Amniotic epithelial cell (primary cell): Measurements from ENCODE around the gene WDFY3.
A peak's percentile ranks its signal among the peaks of the same experiment; 100 is the strongest.
"Not testable (repeated sequence)": the region's sequence is repeated elsewhere in the genome, so short reads cannot be mapped to it uniquely, and the experiment has no call there.

Experiments
- DNase-seq: peaks from one replicate; pipeline ENCODE4 v3.0.0-alpha.2; 2010; ENCODE audit warnings: low read depth

The WDFY3 gene

GRCh38 chr4:84673475-84674240, 292.8 kb downstream of the WDFY3 start:
- peak; percentile 87 for DNase-seq

GRCh38 chr4:84672177-84672576, 294.3 kb downstream of the WDFY3 start:
- DNase-seq = no peak

GRCh38 chr4:84669201-84669600, 297.3 kb downstream of the WDFY3 start:
- no peak for DNase-seq

- no peak for DNase-seq
Observed at GRCh38 chr4:84666439-84666838, 300.1 kb downstream of the WDFY3 start.

GRCh38 chr4:84664767-84665166, 301.7 kb downstream of the WDFY3 start:
- DNase-seq = not testable (repeated sequence)

- no peak for DNase-seq
Observed at GRCh38 chr4:84661191-84661939, 305.1 kb downstream of the WDFY3 start.

- no peak for DNase-seq
Observed at GRCh38 chr4:84660606-84661005, 305.9 kb downstream of the WDFY3 start.

GRCh38 chr4:84652478-84652877, 314.0 kb downstream of the WDFY3 start:
- DNase-seq = no peak

- no peak for DNase-seq
Observed at GRCh38 chr4:84651499-84651898, 315.0 kb downstream of the WDFY3 start.

GRCh38 chr4:84648863-84649647, 317.4 kb downstream of the WDFY3 start:
- DNase-seq = no peak

GRCh38 chr4:84648178-84648577, 318.3 kb downstream of the WDFY3 start:
- no peak for DNase-seq

- DNase-seq = peak; percentile 49
Observed at GRCh38 chr4:84647312-84647884, 319.1 kb downstream of the WDFY3 start.

- DNase-seq = no peak
Observed at GRCh38 chr4:84644087-84644486, 322.4 kb downstream of the WDFY3 start.

- DNase-seq = no peak
Observed at GRCh38 chr4:84639145-84639544, 327.3 kb downstream of the WDFY3 start.

- no peak for DNase-seq
Observed at GRCh38 chr4:84638092-84638491, 328.4 kb downstream of the WDFY3 start.

- DNase-seq = no peak
Observed at GRCh38 chr4:84634961-84635360, 331.5 kb downstream of the WDFY3 start.

GRCh38 chr4:84632092-84632491, 334.4 kb downstream of the WDFY3 start:
- DNase-seq = peak; percentile 94

- DNase-seq = peak; percentile 50
Observed at GRCh38 chr4:84631573-84631972, 334.9 kb downstream of the WDFY3 start.

- no peak for DNase-seq
Observed at GRCh38 chr4:84626673-84627072, 339.8 kb downstream of the WDFY3 start.

- DNase-seq = no peak
Observed at GRCh38 chr4:84623661-84624060, 342.8 kb downstream of the WDFY3 start.

GRCh38 chr4:84622959-84623358, 343.5 kb downstream of the WDFY3 start:
- peak; percentile 15 for DNase-seq
